GM12891 (cell line): ENCODE measurements around the gene ISY1.
A peak's percentile ranks its signal among the peaks of the same experiment; 100 is the strongest.
"Not testable (repeated sequence)": the region's sequence is repeated elsewhere in the genome, so short reads cannot be mapped to it uniquely, and the experiment has no call there.

Experiments used
- DNase-seq: peaks from one replicate; pipeline ENCODE4 v3.0.0; 2011; ENCODE audit warnings: low spot score; ENCODE audit not compliant: insufficient read length
- FAIRE-seq: peaks from 2 replicates; lab custom pipeline; 2011; peaks lifted over from hg19 to GRCh38; lab: Jason Lieb, UNC
- PAX5 ChIP-seq: IDR thresholded peaks from 2 replicates; pipeline ENCODE4 v1.6.1; 2011; ENCODE audit warnings: low read length, moderate library complexity, mild to moderate bottlenecking; ENCODE audit not compliant: insufficient read depth, severe bottlenecking
- POLR2A ChIP-seq: IDR thresholded peaks from 2 replicates; pipeline ENCODE4 v1.6.1; 2011; ENCODE audit warnings: low read depth, low read length, control low read depth
- POLR2AphosphoS5 ChIP-seq: IDR thresholded peaks from 2 replicates; pipeline ENCODE4 v1.6.1; 2011; ENCODE audit warnings: low read depth, low read length, control low read depth
- POU2F2 ChIP-seq: IDR thresholded peaks from 2 replicates; pipeline ENCODE4 v1.6.1; 2011; ENCODE audit warnings: low read depth, mild to moderate bottlenecking, control low read depth, low read length, moderate library complexity
- SPI1 ChIP-seq: IDR thresholded peaks from 2 replicates; pipeline ENCODE4 v1.6.1; 2011; ENCODE audit warnings: low read depth, low read length, control low read depth
- TAF1 ChIP-seq: IDR thresholded peaks from 2 replicates; pipeline ENCODE4 v1.6.1; 2011; ENCODE audit warnings: low read depth, low read length, control low read depth

ISY1 gene

DNA sequence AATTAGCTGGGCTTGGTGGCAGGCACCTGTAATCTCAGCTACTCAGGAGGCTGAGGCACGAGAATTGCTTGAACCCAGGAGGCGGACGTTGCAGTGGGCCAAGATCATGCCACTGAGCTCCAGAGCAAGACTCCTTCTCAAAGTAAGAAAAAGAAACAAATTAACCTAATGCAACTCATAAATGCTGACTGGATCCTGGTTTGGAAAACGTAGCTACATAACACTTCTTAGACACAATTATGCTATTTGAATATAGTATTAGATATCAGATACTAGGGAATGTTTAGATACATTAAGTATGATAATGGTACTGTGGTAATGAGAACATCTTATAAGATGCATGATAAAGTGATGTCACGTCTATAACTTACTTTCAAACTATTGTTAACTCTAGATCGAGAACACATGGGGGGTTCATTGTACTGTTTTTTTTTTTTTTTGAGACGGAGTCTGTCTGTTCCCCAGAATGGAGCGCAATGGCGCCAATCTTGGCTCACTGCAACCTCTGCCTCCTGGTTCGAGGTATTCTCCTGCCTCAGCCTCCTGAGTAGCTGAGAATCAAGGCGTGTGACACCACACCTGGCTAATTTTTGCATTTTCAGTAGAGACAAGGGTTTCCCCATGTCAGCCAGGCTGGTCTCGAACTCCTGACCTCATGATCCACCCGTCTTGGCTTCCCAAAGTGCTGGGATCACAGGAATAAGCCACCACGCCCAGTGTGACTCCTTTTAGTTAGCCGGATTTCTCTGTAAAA lies 5.9 kb upstream of the ISY1 start:
- DNase-seq = no peak
- no peak for FAIRE-seq
- TF ChIP-seq POU2F2 (no peak), POLR2AphosphoS5 (peak; percentile 57)

DNA sequence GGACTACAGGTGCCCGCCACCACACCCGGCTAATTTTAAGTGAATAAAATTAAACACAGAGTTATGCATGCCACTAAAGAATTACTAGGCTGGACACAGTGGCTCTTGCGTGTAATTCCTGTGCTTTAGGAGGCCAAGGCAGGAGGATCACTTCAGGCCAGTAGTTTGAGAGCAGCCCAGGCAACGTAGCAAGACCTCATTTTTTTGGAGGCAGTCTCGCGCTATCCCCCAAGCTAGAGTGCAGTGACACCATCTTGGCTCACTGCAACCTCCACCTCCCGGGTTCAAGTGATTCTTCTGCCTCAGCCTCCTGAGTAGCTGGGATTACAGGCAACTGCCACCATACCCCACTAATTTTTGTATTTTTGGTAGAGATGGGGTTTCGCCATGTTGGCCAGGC lies 4.7 kb upstream of the ISY1 start:
- not testable (repeated sequence) for DNase-seq, FAIRE-seq

DNA sequence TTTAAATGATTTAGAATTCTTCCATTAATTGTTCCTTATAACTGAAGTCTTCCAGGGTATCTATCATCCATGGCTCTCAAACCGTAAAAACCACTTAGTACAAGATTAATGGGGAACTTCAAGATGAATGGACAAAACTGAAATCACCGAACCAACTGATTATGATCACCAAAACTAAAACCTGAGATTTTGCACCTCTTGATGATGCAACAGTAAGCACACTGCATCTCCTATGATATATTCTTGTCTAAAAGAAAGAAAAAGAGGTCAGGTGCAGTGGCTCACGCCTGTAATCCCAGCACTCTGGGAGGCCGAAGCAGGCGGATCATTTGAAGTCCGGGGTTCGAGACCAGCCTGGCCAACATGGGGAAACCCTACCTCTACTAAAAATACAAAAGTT lies 3.6 kb upstream of the ISY1 start:
- FAIRE-seq (no peak), DNase-seq (no peak)

DNA sequence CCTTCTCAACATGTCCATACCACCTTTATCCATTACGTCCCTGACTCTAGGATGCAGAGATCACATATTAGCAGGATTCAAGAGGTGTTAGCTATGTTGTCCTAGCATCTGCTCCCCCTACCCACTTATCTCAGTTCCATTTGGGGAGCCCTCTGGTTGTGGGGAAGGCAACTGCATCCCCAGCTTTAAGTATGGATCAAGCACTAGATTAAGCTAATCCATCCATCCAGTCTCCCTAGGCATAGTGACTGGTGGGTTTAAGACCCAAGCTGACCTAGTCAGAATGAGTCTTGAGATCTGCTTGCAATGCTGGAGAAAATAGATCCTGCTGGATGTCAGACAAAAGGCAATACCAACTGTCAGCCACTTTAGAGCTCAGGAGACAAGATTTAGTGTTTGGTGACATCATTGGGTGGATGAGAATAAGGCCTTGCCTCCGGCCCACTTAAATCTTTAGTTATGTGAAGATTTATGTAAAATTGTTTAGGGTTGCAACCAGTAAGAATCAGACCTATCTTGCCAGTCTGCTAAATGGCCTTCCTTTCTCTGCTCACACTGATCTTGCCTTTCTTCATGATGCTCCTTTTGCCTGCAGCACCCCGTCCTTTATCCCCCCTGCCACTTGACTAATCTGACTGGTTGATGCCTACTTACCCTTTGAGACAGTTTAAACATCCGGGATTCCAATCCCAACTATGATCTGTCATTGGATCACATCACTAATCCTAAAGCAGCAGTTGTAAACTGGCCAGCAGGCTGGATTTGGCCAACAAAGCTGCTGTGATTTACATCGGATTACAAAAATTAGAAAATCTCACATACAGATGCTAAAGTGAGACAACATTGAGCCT lies 2.1 kb upstream of the ISY1 start:
- FAIRE-seq (no peak), DNase-seq (no peak)
- TF ChIP-seq PAX5 (no peak), POLR2A (0 out of 2 replicates have a peak, but pooled peaks have one; percentile 1)

More for the DNA sequence above, 3.6 kb upstream of the ISY1 start:
- TF ChIP-seq TAF1 = no peak
- no peak for TF ChIP-seq PAX5
- no peak for TF ChIP-seq POLR2AphosphoS5
- no peak for TF ChIP-seq POLR2A
- TF ChIP-seq POU2F2 = no peak
- TF ChIP-seq SPI1 = no peak

DNA sequence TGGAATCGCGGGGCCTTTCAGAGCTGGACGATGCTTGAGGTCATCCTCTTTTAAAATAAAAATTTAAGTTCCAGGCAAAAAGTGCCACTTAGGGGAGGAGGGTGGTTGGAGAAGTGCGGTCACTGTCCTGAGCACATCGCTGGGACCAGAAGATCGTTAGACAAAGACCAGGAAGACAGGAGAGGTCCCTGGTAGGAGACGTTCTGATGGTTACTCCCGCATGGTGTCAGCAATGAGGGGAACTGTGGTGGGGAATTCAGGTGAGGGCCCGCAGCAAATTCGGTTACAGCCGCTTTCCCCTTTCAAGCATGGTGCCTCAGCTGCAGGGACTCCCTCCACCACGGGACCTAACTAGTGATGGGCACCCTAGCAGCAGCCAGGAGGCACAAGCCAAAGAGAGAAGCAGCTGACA lies 1.0 kb upstream of the ISY1 start:
- FAIRE-seq = peak; percentile 28
- no peak for DNase-seq
- TF ChIP-seq SPI1 (no peak), PAX5 (no peak), POU2F2 (no peak), POLR2AphosphoS5 (no peak), TAF1 (no peak), POLR2A (no peak)

DNA sequence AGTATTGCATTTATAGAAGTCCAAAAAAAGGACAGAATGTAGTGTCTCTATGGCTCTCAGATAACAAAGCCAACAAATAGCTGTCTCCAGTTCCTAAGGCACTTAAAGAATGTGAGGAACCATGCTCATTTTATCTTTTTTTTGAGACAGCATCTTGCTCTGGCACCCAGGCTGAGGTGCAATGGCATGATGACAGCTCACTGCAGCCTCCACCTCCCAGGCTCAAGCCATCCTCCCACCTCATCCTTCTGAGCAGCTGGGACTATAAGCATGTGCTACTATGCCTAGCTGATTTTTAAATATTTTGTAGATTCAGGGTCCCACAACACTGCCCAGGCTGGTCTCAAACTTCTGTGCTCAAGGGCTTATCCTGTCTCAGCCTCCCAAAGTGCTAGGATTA lies 16.1 kb downstream of the ISY1 start:
- DNase-seq (no peak), FAIRE-seq (no peak)
- TF ChIP-seq POU2F2 (no peak), POLR2AphosphoS5 (no peak), POLR2A (no peak), SPI1 (no peak), PAX5 (no peak), TAF1 (no peak)

DNA sequence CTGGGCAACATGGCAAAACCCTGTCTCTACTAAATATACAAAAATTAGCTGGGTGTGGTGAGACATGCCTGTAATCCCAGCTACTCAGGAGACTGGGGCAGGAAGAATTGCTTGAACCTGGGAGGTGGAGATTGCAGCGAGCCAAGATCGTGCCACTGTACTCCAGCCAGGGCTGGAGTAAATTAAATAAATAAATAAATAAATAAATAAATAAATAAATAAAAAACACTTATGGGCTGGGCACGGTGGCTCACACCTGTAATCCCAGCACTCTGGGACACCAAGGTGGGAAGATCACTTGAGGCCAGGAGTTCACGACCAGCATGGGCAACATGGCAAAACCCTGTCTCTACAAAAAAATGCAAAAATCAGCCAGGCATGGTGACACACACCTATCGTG lies 19.9 kb downstream of the ISY1 start:
- not testable (repeated sequence) for FAIRE-seq

DNA sequence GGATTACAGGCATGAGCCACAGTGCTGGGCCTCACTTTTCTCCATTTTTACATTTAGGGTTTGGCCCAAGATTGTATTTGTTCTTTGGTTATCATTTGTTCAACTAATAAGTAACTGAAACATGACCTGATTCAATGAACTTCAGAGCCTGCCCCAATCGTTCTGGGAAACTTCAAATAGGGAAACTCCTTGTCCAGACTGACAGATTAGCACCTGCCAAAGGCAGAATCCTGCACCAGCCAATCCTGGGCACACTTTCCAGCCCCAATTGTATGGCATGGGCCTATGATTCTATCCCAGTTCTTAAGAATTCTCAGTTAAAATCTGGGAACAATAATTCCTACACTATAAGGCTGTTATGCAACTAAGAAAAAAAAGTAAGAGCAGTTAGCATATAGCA lies 21.0 kb downstream of the ISY1 start:
- TF ChIP-seq POLR2AphosphoS5 (no peak), SPI1 (no peak), TAF1 (no peak), PAX5 (no peak), POLR2A (no peak), POU2F2 (no peak)
- FAIRE-seq (no peak), DNase-seq (no peak)

More for the DNA sequence above, 19.9 kb downstream of the ISY1 start:
- DNase-seq = not testable (repeated sequence)

DNA sequence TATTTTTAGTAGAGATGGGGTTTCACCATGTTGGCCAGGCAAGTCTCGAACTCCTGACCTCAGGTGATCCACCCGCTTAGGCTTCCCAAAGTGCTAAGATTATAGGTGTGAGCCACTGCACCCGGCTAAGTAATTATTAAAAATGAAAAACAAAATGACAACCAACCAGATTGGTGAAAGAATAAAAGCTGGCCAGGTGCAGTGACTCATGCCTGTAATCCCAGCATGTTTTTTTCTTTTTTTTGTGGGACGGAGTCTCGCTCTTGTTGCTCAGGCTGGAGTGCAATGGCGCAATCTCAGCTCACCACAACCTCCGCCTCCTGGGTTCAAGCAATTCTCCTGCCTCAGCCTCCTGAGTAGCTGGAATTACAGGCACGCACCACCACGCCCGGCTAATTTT lies 24.6 kb downstream of the ISY1 start:
- DNase-seq, FAIRE-seq: not testable (repeated sequence)

DNA sequence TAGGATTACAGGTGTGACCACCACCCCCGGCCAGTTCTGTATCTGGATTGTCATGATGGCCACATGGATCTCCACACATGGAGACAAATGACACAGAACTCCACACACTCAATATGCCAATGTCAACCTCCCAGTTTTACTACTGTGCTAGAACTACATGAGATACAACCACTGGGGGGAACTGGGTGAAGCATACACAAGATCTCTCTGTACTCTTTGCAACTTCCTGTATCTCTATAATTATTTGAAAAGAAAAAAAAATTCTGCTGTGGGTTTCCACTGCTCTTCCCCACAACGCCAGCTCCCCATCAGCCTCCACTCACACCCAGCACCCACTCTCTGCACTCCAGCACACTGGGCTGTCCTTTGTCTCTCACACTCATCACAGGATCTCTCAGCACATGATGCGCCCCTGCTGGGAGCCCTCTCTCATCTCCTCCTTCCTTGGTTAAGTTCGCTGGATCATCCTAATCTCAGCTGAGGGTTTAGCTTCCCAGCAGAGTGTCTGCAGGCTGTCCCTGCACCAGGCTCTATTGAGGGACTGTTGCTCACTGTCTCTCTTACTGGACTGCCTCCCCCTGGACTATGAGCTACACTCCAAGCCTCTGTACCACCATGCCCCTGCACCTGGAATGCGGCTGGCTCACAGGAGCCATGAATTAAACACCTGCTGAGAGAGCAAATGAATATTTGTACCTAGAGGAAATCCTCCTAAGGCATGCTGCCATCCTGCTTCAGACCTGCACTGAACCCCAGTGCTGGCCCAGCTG lies 28.6 kb downstream of the ISY1 start:
- DNase-seq = no peak
- TF ChIP-seq SPI1 (no peak), PAX5 (no peak), POLR2A (no peak), TAF1 (no peak), POU2F2 (no peak), POLR2AphosphoS5 (no peak)
- no peak for FAIRE-seq
